GM19324 (cell line): ENCODE measurements around the gene DPH3.
"Not testable (repeated sequence)": the region's sequence is repeated elsewhere in the genome, so short reads cannot be mapped to it uniquely, and the experiment has no call there.

Experiments used
- ATAC-seq: cut with Tn5 transposase; IDR thresholded peaks from one replicate; pipeline ENCODE4 v1.9.1; 2021; ENCODE audit warnings: mild to moderate bottlenecking, moderate library complexity; ENCODE audit not compliant: unreplicated experiment, low FRiP score

Gene DPH3

DNA sequence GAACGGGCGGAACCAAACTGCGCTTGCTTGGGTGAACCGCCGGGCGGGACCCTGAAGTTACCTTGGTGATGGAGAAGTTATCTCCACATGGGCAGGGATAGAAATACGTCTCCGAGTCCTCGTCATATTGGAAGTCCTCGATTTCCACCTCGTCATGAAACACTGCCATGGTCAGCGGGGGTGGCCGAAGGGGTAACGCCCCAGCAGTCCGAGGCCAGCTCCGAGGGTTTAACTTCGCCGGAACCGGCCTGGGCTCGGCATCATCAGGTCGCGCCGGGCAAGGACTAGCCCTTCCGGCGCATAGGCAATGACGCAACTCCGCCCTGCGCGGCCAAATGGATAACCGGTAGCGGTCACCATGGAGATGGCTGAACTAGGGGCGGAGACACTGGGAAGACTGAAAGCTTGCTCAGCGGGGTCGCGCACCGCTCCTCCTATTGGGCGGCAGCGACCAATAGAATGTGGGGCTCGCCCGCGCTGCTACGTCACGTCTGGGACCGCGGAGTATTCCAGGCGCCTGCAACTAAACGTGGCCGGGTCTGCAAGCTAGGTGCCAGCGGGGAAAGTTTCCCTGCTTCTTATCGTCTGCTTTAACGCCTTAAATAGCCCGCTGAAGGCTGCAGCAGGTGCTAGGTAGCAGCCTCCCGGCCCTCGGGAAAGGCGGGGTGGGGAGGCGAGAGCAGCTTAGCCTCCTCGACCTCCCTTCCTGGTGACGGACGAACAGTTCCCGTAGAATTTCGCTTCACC lies at the start of gene DPH3, which contains the start of gene OXNAD1:
TSS of gene DPH3 (minus strand) at position 236 of the 747 bp plus-strand sequence. CDS start at position 169, 67 bp downstream.
TSS of gene OXNAD1 (plus strand) at position 505 of the 747 bp plus-strand sequence. CDS start 5,741 bp downstream, outside the sequence.
- peak; percentile 100 for ATAC-seq

DNA sequence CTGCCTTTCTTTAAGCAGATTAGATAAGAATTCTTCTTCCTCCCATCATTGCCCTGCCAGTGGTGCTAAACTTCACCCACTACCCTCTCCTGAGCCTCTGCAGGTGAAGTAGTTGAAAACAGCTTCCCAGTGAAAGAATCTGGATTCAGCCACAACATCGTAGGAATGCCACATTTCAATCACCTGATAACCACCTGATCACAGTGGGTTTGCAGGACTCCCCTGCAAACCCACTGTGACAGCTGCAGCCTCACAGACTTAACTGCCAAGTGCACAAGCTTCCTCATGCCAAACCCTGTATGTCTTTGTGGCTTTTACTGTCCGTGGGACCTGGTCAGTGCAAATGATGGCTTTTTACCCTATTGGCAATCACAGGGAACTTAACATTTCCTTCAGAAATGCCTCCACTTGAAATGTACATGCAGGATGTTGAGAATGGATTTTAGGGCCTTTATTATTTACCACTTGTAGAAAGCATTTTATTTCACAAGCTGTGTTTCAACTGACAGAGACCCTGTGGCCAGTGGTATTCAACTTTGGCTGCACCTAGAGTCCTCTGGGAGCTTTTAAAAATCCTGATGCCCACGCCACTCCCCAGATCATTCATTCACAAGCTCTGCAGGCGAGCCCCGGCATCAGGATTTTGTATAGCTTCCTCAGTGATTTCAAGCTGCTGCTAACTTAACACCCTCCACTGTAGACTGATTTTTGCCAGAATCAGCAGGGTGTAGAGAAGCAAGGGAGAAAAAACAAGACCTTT lies 49.3 kb upstream of the DPH3 start:
- ATAC-seq: no peak

DNA sequence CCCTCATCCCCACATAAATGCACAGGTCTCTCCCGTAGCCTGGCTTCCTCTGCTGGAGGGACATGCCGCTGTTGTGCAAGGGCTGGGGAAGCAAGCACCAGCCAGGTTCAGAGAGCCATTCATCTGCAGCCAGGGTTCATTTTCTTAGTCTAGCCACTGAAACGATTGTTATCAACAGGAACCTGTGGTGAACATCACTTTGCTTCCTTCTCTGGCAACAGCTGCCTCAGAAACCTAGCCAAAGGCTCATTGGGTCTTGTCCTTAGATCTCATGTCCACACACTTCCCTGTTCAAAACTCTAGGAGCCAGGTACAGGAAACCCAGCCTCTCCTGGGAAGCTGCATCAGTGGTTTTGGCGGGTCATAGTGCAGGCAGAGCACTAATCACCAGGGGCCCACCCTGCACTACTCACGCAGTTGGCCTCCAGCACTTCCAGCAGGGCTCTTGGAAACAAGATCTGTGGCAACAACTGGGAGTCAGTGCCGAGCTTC lies 47.3 kb upstream of the DPH3 start:
- ATAC-seq: peak; percentile 45

DNA sequence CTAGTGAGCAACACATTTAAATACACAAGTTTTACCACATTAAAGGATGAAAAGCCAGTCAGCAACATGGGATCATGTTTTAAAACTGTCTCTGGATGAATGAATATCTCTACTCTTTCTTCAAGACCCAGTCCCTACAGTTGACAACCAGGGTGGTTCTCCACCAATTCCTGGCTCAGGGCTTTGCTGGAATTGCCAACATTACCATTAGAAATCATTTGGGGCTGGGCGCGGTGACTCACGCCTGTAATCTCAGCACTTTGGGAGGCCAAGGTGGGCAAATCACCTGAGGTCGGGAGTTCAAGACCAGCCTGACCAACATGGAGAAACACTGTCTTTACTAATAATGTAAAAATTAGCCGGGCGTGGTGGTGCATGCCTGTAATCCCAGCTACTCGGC lies 45.7 kb upstream of the DPH3 start:
- not testable (repeated sequence) for ATAC-seq

DNA sequence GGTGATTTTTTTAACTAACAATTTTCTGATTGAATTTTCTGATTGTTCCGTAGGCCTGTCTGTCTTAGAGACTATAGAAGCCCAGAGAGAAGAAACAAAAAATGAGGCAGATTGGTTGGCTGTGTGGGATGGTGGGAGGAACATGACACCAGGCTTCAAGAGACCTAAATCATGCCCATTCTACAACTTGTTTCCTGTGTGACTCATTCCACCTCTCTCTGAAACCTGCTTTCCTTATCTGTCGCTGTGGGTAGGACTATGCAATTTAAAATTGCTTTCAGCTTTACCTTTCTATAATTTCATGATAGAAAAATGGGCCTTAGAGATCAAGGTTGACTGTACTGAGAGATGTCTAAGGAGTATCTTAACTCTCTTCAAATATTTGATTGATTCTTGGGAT lies 44.8 kb upstream of the DPH3 start:
- ATAC-seq: peak; percentile 47

DNA sequence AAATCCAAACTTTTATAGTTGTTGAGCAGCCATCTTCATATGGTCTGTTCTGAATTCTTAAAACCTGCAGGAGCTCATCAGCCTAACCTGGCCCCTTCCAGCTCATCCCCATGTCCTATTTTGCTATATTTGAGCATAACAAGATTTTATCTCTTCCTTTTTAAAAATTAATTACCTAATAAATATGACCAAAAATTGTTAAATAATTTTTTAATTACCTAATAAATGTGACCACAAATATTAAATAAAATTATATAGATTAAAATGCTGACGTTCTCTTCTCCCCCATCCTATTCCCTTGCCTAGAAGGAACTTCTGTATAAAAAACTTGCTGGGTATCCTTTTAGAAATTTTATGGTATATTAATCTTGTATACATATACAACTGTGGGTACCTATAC lies 44.0 kb upstream of the DPH3 start:
- no peak for ATAC-seq

DNA sequence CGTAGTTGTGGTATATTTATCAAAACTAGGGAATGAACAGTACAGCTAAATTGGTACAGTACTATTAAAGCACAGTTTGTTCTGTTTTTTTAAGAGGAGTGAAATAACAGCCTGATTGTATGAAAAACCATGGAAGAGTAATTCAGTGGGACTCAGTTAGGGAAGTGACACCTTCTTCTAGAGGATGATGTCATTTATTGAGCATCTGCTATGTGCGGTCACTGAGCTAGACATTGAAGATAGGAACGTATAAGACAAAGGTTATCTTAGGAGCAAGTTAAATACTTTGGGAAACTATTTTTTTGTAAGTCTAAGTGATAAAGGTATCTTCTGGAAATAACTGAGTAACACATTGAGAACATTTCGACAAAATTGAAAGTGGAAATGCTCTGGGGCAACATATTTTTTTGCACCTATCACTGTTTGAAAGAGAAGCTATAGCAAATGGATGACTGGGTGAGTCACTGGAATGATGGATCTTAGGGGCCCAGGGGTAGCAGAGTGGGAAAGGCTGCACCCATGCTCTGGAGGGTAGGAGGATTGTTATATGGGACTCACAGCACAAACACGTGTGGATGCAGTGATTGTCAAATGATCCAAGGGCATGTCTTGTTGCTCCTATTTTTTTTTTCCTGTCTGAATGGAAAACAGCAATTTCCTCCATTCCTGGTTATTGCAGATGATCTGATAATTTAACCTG lies 43.2 kb upstream of the DPH3 start:
- no peak for ATAC-seq

DNA sequence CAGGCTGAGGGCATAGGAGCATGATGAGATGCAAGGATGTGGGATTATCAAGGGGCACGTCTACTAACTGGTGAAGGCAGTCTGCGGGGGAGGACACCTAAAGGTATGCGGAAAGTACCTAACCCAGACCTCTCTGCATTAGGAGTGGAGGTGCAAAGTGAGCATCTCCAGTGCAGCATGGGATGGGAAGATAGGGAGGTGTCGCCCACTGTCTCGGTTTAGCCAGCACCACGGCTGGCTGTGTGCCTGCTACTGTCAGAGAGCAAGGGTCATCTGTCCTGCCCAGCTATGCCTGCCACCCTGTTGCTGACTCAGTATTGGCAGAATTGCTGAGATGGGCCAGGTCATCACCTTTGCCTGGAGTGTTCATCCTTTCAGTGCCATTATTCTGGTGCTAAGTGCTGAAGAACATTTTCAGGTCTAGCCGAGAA lies 40.4 kb upstream of the DPH3 start:
- ATAC-seq: no peak

DNA sequence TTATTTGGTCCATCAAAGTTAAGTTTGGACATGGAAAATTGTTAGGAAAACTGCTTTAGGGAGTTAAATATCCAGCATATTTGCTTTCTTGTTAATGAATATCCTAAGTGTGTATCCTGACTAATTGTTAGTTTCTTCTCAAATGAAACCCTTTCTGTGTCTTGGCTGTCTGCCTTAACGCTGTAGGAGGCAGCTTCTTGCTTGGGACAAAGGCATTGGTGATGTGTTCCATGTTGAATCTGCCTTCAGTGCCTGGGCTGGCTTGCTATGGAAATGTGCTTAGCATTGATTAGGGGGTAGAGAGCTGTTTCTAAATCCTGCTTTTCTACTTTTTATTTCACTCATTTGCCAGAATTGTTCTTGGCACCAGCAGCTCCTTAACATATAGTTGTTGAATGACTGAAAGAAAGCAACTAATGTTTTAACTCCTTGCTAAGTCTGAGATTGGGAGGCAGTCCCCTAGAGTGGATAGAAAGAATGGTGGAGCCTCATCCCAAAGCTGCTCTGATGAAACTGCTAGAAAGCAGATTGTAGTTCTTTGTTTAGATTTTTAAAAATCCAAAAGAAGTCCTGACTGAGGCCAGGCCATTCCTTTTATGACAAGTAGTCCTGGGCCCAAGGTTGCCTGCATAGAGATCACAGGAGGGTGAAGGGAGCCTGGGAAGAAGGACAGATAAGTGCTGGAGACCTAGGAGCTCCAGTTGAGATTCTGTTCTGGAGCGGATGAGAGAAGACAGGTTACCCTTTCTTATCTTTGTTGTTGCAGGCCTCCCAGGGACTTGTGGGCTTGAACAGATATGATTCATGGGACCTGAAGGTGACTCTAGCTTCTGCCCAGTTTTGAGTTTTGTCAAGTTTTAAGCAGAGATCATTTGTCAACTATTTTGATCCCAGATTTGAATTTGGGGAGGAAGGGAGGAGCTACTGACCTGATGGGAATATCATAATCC lies 39.6 kb upstream of the DPH3 start:
- ATAC-seq: no peak

DNA sequence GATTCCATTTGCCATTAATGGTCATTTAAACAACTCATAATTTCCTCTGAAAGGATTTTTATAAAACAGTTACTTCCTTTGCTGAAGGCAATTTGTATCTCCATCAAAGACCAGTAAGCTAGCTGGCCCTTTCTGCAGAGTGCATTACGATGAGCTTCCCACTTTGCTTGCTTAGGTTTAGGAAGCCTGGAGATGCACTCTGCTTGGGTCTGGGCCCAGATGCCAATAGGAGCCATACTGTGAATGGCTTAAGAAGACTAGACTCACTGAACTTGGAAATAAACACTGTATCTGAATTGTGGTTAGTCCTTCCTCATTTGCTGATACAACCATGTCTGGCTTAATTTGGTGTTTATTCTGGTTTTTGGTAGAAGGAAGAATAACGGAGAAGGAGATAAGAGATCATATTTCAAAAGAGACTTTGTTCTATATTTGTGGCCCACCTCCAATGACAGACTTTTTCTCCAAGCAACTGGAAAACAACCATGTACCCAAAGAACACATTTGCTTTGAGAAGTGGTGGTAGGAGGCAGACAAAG lies 38.4 kb upstream of the DPH3 start:
- no peak for ATAC-seq

DNA sequence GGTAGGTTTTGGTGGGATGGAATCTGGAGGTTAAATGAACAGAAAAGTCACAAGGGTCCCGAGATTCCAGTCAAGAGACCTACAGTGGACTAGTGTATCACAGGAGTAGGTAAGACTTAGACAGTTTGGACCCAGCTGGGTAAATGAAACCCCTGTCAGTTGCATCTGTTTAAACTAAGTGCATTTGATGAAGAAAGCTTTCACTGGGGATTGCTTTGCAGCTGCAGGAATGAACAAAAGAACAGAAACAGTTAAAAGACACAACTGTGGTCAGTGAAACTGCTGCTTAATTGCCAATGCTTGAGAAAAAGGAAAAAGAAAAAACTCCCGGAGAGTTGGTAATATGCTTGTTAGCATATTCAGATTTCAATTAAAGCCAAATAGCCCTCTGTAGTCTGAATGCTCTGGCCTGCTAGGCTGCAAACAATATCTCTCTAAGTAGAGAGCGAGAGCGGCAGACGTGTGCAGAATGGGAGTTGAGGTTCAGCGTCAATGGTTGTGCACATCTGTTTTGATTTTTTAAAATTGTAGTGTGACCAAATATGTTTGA lies 37.4 kb upstream of the DPH3 start:
- ATAC-seq: no peak

DNA sequence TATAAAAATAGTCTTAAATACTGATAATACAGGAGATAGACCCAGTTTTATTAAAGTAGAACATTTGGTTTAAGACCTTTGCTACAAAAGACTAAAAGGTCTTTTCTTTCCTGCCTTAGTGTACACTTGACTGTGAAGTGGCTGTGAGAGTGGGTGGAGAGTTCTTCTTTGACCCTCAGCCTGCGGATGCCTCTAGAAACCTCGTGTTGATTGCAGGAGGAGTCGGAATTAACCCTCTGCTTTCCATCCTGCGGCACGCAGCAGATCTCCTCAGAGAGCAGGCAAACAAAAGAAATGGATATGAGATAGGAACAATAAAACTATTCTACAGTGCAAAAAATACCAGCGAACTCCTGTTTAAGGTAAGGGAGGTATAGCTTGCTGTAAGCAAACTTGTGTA lies 36.8 kb upstream of the DPH3 start:
- no peak for ATAC-seq

DNA sequence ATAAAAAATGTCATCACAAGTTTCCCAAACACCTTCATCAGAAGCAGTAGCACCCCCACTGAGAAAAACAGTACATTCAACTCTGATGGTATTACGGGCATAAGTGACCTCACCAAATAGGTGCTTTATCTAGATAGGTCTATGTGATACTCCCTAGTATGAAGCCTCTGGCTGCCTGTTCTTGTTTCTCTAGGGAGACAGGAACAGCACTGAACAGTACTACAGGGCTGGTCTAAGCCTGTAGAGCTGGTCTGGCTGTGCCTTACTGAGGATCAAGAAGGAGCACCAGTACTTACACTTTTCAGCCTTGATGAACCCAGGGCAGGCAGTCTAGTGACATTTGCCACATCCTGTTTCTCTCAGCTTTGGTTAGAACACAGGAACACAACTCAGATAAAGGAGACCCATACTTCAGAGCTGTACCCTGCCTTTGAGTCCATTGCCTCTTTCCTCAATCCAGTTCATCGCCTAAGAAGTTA lies 36.2 kb upstream of the DPH3 start:
- ATAC-seq: no peak

DNA sequence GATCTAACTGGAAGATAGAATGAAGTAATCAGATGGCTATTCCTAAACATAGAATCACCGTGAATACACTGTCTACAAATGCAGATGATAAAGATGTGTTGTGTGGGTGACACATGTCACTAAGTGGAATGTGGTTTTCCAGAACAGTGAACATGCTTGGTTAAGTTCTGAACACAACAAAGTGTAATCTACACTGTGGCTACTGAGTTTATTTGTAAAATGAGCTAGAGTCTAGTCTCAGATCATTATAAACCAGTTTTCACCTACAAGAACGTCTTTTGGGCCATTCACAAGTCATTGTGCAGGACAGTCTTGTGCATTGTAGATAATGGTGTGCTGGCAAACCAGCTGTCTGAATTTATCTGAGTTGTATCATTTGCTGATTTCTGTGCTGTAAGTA lies 35.6 kb upstream of the DPH3 start:
- ATAC-seq: no peak

DNA sequence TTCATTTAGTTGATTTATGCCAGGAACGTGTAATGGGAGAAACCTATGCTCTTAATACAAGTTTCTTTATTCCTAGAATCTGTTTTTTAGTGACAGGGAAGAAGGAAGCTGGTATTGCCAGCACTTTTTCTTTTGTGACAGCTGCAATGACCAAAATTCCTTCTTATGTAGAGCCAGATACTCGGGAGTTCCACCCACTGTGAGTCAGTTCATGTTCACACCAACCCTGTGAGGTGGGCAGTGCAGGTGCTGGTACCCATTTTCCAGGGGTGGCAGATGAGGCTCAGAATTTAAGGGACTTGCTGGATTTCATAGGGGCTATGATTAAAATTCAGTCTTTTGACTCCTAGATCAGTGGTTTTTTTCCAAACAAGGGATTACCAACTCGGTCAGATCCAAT lies 35.0 kb upstream of the DPH3 start:
- ATAC-seq: no peak

DNA sequence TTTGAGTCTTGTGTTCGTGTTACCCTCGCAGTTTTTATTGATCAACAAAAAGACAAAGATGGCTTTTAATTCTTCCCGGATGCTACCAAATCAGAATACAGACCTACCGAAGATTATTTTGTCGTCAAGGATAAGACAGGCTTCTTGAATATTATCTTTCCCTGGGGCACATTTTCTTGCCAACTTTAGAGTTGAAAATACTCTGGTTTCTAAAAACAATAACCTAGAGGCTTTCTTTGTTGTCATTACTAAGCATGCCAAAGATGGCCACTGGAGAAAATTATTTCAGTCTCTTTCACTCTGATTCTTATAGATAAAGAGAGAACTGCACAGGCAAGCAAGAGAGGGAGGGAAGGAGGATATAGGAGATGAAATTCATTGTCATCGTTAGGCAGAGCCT lies 34.1 kb upstream of the DPH3 start:
- no peak for ATAC-seq

DNA sequence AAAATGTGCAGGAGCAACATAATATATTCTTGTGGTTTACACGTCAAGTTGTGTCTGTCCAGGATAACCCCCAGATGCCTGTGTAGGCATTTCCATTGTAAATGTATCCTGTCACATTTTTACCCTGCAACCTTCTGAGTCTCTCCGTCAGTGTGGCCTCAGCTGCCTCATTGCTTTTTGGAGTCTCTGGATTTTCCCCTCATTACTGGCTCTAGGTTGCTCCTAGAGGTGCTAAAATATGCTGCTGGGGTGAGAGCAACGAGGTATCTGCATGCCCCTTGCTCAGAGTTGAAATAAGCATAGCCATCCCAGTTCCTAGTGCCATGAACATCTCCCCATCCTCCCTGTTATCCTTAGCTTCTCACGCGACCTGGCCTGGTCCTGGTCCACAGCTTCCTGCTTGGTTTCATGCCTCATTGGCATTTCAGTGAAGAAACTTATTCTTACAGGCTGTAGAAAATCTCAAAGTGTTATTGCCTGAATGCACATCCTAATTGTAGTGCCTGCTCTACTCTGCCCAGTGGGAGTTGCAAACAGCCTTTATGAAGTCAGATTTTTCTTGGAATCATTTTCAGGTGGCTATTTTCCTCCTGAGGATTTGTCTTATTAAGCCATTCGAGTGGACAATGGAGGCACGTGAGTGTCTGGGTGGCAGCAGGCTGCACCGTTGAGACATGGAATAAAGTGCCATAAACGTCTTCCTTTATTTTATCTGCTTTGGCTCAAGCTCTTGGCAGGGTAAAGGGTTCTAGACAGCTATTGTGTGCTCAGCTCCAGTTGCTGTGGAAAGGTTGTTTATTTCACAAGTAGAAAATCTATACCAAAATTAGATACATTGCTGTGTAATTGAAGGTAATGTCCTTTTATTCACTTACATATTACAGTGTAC lies 33.5 kb upstream of the DPH3 start:
- ATAC-seq: no peak

DNA sequence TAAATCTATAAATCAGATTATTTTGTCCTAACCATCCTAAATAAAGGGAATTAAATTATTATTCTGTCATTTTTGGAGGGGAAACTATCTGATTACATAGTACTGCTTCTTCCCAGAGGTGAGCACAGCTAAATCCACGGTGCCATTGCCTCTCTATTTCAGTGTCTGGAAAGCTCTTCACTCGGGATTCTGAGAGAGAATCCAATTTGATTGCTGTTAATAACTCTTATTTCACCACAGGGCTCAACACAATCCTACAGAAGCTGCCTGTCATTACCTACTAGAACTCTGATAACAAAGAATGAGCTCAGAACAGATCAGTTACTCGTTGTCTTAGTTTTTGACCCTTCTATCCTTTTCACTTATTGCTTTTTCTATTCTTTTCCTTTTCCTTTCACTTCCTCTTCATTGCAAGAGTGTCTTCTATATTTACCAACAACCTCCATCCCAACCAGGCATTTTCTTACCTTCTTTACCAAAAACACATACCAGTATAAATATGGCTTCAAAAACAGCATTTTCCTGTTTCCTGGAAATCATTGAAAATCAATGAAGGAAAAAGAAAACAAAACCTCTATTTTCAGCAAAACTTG lies 30.7 kb upstream of the DPH3 start:
- no peak for ATAC-seq
